PC-3 (cell line): ENCODE data around the gene KCNK3. TPM values are rescaled to one million over a fixed set of nuclear protein-coding genes. Genes with fewer than 3 reads are reported as not detected.
"Not testable (repeated sequence)": the region's sequence is repeated elsewhere in the genome, so short reads cannot be mapped to it uniquely, and the experiment has no call there.

Experiments used
- ATAC-seq: fragments of 200-7000 bp; cut with Tn5 transposase; 2 replicates; pipeline ENCODE4 v1.9.1; 2020; ENCODE audit warnings: mild to moderate bottlenecking, moderate library complexity
- BruUV-seq: library from RNA; stranded (reverse); fragments of 400-500 nt; replicated peaks from 2 replicates; lab custom pipeline; 2021; lab: Mats Ljungman, UMichigan
- CTCF ChIA-PET: fragments of 300-600 bp; sonication (Branson Sonifier 250); formaldehyde crosslinking; loops from one replicate; lab custom pipeline; 2022; ENCODE audit warnings: antibody characterized with exemption; lab: Charles Lee
- POLR2A ChIA-PET: fragments of 300-600 bp; sonication (Branson Sonifier 250); formaldehyde crosslinking; loops from one replicate; lab custom pipeline; 2022; ENCODE audit warnings: antibody characterized with exemption; ENCODE audit not compliant: unreplicated experiment; lab: Charles Lee
- DNase-seq: peaks from one replicate; pipeline ENCODE4 v3.0.0-alpha.2; 2015
- H2AFZ ChIP-seq: fragments of 300-600 bp; sonication (generic); 2 replicates; pipeline ENCODE4 v1.6.0; 2016; ENCODE audit warnings: antibody characterized with exemption, low read length
- H3F3A ChIP-seq: fragments of 300-600 bp; sonication (generic); one replicate; pipeline ENCODE4 v1.6.0; 2017; ENCODE audit warnings: antibody characterized with exemption, low read length, control low read depth, mild to moderate bottlenecking; ENCODE audit not compliant: unreplicated experiment
- H3K27ac ChIP-seq: fragments of 300-600 bp; sonication (generic); 2 replicates; pipeline ENCODE4 v1.5.1; 2016; ENCODE audit warnings: mild to moderate bottlenecking, low read length
- H3K27me3 ChIP-seq: fragments of 300-600 bp; sonication (generic); 2 replicates; pipeline ENCODE4 v1.6.1; 2016; ENCODE audit warnings: low read length, mixed read lengths
- H3K36me3 ChIP-seq: fragments of 300-600 bp; sonication (generic); 2 replicates; pipeline ENCODE4 v1.6.1; 2016; ENCODE audit warnings: low read depth, mixed run types, low read length, mixed read lengths
- H3K4me1 ChIP-seq: fragments of 300-600 bp; sonication (generic); 2 replicates; pipeline ENCODE4 v1.5.1; 2016; ENCODE audit warnings: low read length; ENCODE audit not compliant: insufficient read depth
- H3K4me2 ChIP-seq: fragments of 300-600 bp; sonication (generic); 2 replicates; pipeline ENCODE4 v1.6.0; 2016; ENCODE audit warnings: low read length
- H3K4me3 ChIP-seq: fragments of 300-600 bp; sonication (generic); 2 replicates; pipeline ENCODE4 v1.5.1; 2016; ENCODE audit warnings: mild to moderate bottlenecking, low read length, mixed read lengths
- H3K79me2 ChIP-seq: fragments of 300-600 bp; sonication (generic); 2 replicates; pipeline ENCODE4 v1.6.1; 2017; ENCODE audit warnings: low read length, mixed read lengths
- H3K9ac ChIP-seq: fragments of 300-600 bp; sonication (generic); 2 replicates; pipeline ENCODE4 v1.6.0; 2016; ENCODE audit warnings: mild to moderate bottlenecking, low read length
- H3K9me2 ChIP-seq: fragments of 300-600 bp; sonication (generic); replicated peaks from 2 replicates; pipeline ENCODE4 v1.6.1; 2016; ENCODE audit warnings: mixed run types, low read length, mixed read lengths
- H3K9me3 ChIP-seq: fragments of 300-600 bp; sonication (generic); 2 replicates; pipeline ENCODE4 v1.6.1; 2016; ENCODE audit warnings: low read length, mixed read lengths
- H4K20me1 ChIP-seq: fragments of 300-600 bp; sonication (generic); 2 replicates; pipeline ENCODE4 v1.6.1; 2016; ENCODE audit warnings: low read length, mixed read lengths
- CTCF ChIP-seq: fragments of 300-600 bp; sonication (generic); conservative IDR thresholded peaks from 2 replicates; pipeline ENCODE4 v1.5.1; 2017; ENCODE audit warnings: antibody characterized with exemption, low read depth, mild to moderate bottlenecking, low read length
- EZH2 ChIP-seq: fragments of 300-600 bp; sonication (generic); IDR thresholded peaks from one replicate; pipeline ENCODE4 v1.6.1; 2017; ENCODE audit warnings: antibody characterized with exemption, mild to moderate bottlenecking, low read length; ENCODE audit not compliant: unreplicated experiment
- EZH2phosphoT487 ChIP-seq: fragments of 300-600 bp; sonication (generic); IDR thresholded peaks from 2 replicates; pipeline ENCODE4 v1.6.1; 2018; ENCODE audit warnings: mild to moderate bottlenecking, antibody characterized with exemption, low read length, borderline replicate concordance
- intact Hi-C: fragments of 100-400 bp; cut with micrococcal nuclease; formaldehyde crosslinking; loops from 2 replicates; pipeline ENCODE4 v1.9.0; 2023
- total RNA-seq: library from RNA; depleted of rRNA; stranded (reverse); fragments of >200 nt; gene quantifications from 2 replicates; pipeline ENCODE4 v1.2.3, GENCODE V29; 2014

KCNK3 gene
- total RNA-seq, 1 experiment from 2014 or later, result 0.04 TPM

- intact Hi-C loops, result no loop called here
- no peak for ATAC-seq
- CTCF ChIA-PET, result no interaction called here
These were observed 39.1 kb upstream of the KCNK3 start for GRCh38 chr2:26653207-26654060.

GRCh38 chr2:26654061-26654340, 38.5 kb upstream of the KCNK3 start:
- Histone ChIP-seq H3K79me2 (no peaks in the 10 kb centered on the region), H3K27ac (no peak overlapping the region), H4K20me1 (no peaks in the 10 kb centered on the region), H3K9ac (no peak overlapping the region), H3K36me3 (no peaks in the 10 kb centered on the region), H3K4me3 (no peak overlapping the region), H2AFZ (no peak overlapping the region), H3K27me3 (peaks cover 28% of the 10 kb centered on the region), H3F3A (no peaks in the 10 kb centered on the region), H3K4me1 (no peaks in the 10 kb centered on the region), H3K4me2 (no peak overlapping the region), H3K9me3 (no peaks in the 10 kb centered on the region), H3K9me2 (no peaks in the 10 kb centered on the region)
- ChIA-PET POLR2A (no interaction called here), CTCF (no interaction called here)
- TF ChIP-seq EZH2phosphoT487 (no peak), EZH2 (no peak), CTCF (no peak)
- ATAC-seq (no peak), DNase-seq (no peak)
- BruUV-seq, result no TSS peak
- intact Hi-C loops, result no loop called here

More at GRCh38 chr2:26653207-26654060, 39.1 kb upstream of the KCNK3 start:
- Histone ChIP-seq H3K9ac (no peak overlapping the region), H3K79me2 (no peaks in the 10 kb centered on the region), H2AFZ (no peak overlapping the region), H3K27ac (no peak overlapping the region), H3F3A (no peaks in the 10 kb centered on the region), H3K4me2 (no peak overlapping the region), H3K27me3 (peaks cover 24% of the 10 kb centered on the region), H3K4me1 (no peaks in the 10 kb centered on the region), H3K36me3 (no peaks in the 10 kb centered on the region), H3K9me2 (no peaks in the 10 kb centered on the region), H4K20me1 (no peaks in the 10 kb centered on the region), H3K9me3 (no peaks in the 10 kb centered on the region), H3K4me3 (no peak overlapping the region)
- TF ChIP-seq EZH2, result no peak
- no TSS peak for BruUV-seq
- no peak for DNase-seq
- POLR2A ChIA-PET, result no interaction called here

- H3K27ac ChIP-seq, H3F3A ChIP-seq, H3K4me1 ChIP-seq, ATAC-seq, H3K9ac ChIP-seq, H3K4me3 ChIP-seq, DNase-seq, H3K4me2 ChIP-seq, H3K36me3 ChIP-seq, H3K79me2 ChIP-seq, H3K9me3 ChIP-seq, CTCF ChIA-PET, POLR2A ChIA-PET, H4K20me1 ChIP-seq, H2AFZ ChIP-seq, H3K9me2 ChIP-seq, BruUV-seq, intact Hi-C loops: not testable (repeated sequence)
- peaks cover 36% of the 10 kb centered on the region for H3K27me3 ChIP-seq
These were observed 37.4 kb upstream of the KCNK3 start for GRCh38 chr2:26655120-26655519.
